NCI-H1417 (cell line): ENCODE measurements around the gene APCDD1L.
"Not testable (repeated sequence)": the region's sequence is repeated elsewhere in the genome, so short reads cannot be mapped to it uniquely, and the experiment has no call there.

ENCODE experiments used
- DNase-seq, 3 experiments: peaks; one replicate each; lab custom pipeline; 2025; lab: John Stamatoyannopoulos, UW

Gene APCDD1L

GRCh38 chr20:58416057-58416456 lies 99.1 kb downstream of the APCDD1L start:
- no peak for DNase-seq

- DNase-seq: not testable (repeated sequence)
These were observed 100.4 kb downstream of the APCDD1L start for GRCh38 chr20:58414786-58415185.

DNA sequence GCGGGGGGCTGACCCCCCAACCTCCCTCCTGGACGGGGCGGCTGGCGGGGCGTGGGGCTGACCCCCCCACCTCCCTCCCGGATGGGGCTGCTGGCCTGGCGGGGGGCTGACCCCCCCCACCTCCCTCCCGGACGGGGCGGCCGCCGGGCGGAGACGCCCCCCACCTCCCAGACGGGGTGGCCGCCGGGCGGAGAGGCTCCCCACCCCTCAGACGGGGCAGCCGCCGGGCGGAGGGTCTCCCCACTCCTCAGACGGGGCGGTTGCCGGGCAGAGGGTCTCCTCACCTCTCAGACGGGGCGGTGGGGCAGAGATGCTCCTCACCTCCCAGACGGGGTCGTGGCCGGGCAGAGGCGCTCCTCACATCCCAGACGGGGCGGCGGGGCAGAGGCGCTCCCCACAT lies 101.0 kb downstream of the APCDD1L start:
- not testable (repeated sequence) for DNase-seq
